Common myeloid progenitor, CD34-positive (primary cell): Measurements from ENCODE around the gene IGF2BP1.
"Not testable (repeated sequence)": the region's sequence is repeated elsewhere in the genome, so short reads cannot be mapped to it uniquely, and the experiment has no call there.

Source experiments
- CTCF ChIA-PET: fragments of 350-600 bp; sonication (Branson Sonifier 250); formaldehyde crosslinking; loops from one replicate; lab custom pipeline; 2021; ENCODE audit warnings: antibody characterized with exemption; lab: Charles Lee
- POLR2A ChIA-PET: fragments of 350-600 bp; sonication (Branson Sonifier 250); formaldehyde crosslinking; loops from one replicate; lab custom pipeline; 2021; ENCODE audit warnings: antibody characterized with exemption; lab: Charles Lee
- DNase-seq, 3 donors: peaks; one replicate each; pipeline versions ENCODE4 v3.0.0 to v3.0.0-alpha.2; 2013
- H3K27ac ChIP-seq, 2 experiments: 1 replicate in 1 of 2; 2 replicates in 1 of 2; pipeline ENCODE4 v1.7.0; 2013; ENCODE audit warnings: inconsistent platforms in 2 of 2, low read length in 2 of 2, mild to moderate bottlenecking in 2 of 2, low read depth in 1 of 2, moderate library complexity in 1 of 2; ENCODE audit not compliant: severe bottlenecking in 2 of 2, insufficient read depth in 1 of 2, poor library complexity in 1 of 2
- H3K27me3 ChIP-seq, 5 experiments: replicated peaks in 2 of 5; 1 replicate in 3 of 5; 2 replicates in 2 of 5; pipeline versions ENCODE4 v1.6.1 to v1.7.0; 2013; ENCODE audit warnings: low read length in 4 of 5, mild to moderate bottlenecking in 2 of 5, moderate library complexity in 2 of 5, inconsistent platforms in 1 of 5; ENCODE audit not compliant: insufficient read depth in 5 of 5, control insufficient read depth in 4 of 5
- H3K36me3 ChIP-seq, 4 experiments: 1 replicate in 2 of 4; 2 replicates in 2 of 4; pipeline versions ENCODE4 v1.6.1 to v1.7.0; 2013; ENCODE audit warnings: low read length in 3 of 4, control low read depth in 1 of 4, mild to moderate bottlenecking in 1 of 4; ENCODE audit not compliant: control insufficient read depth in 4 of 4, insufficient read depth in 4 of 4
- H3K4me1 ChIP-seq, 4 experiments: 1 replicate in 3 of 4; 2 replicates in 1 of 4; pipeline versions ENCODE4 v1.6.1 to v1.7.1; 2013; ENCODE audit warnings: low read length in 3 of 4, mild to moderate bottlenecking in 3 of 4, control low read depth in 1 of 4, inconsistent platforms in 1 of 4, moderate library complexity in 1 of 4; ENCODE audit not compliant: control insufficient read depth in 4 of 4, insufficient read depth in 4 of 4; ENCODE audit errors: control extremely low read depth in 1 of 4
- H3K4me3 ChIP-seq, 7 experiments: 1 replicate in 4 of 7; 2 replicates in 3 of 7; pipeline versions ENCODE4 v1.5.1 to v1.7.0; 2013; ENCODE audit warnings: mild to moderate bottlenecking in 7 of 7, low read length in 6 of 7, moderate library complexity in 6 of 7, inconsistent platforms in 2 of 7, low read depth in 2 of 7, control low read depth in 1 of 7; ENCODE audit not compliant: insufficient read depth in 4 of 7, control insufficient read depth in 1 of 7; ENCODE audit errors: extremely low read depth in 1 of 7
- H3K9me3 ChIP-seq, 5 experiments: 1 replicate in 4 of 5; 2 replicates in 1 of 5; pipeline versions ENCODE4 v1.6.1 to v1.7.1; 2013; ENCODE audit warnings: low read length in 4 of 5, mild to moderate bottlenecking in 2 of 5, inconsistent platforms in 1 of 5, low read depth in 1 of 5, moderate library complexity in 1 of 5; ENCODE audit not compliant: control insufficient read depth in 4 of 5, insufficient read depth in 2 of 5; ENCODE audit errors: control extremely low read depth in 1 of 5
- WGBS: methylation state at CpG from one replicate; pipeline ENCODE4 v1.1.5; 2013; ENCODE audit not compliant: insufficient coverage; 5-methylcytosine and 5-hydroxymethylcytosine counted together

IGF2BP1 gene

GRCh38 chr17:49078248-49078647 is 81.1 kb downstream of the IGF2BP1 start:
- H3K27me3 ChIP-seq = peaks cover 2 to 23% (median 9%) of the 10 kb centered on the region in 5 experiments

GRCh38 chr17:49079840-49080663 is 82.9 kb downstream of the IGF2BP1 start:
- no peaks in the 10 kb centered on the region for H3K36me3 ChIP-seq
- no peak overlapping the region for H3K4me3 ChIP-seq
- peaks cover 2 to 23% (median 10%) of the 10 kb centered on the region in 5 experiments for H3K27me3 ChIP-seq
- WGBS = 95% methylated on average over 8 of the region's 10 CpGs
- POLR2A ChIA-PET = no interaction called here
- no peak for DNase-seq
- peaks cover 0 to 4% (median 0%) of the 10 kb centered on the region in 5 experiments for H3K9me3 ChIP-seq
- no peak overlapping the region for H3K27ac ChIP-seq
- CTCF ChIA-PET = no interaction called here
- H3K4me1 ChIP-seq = no peaks in the 10 kb centered on the region

More at GRCh38 chr17:49078248-49078647, 81.1 kb downstream of the IGF2BP1 start:
- no peak overlapping the region for H3K27ac ChIP-seq
- 99% methylated on average over 5 of the region's 7 CpGs for WGBS
- CTCF ChIA-PET = no interaction called here
- H3K9me3 ChIP-seq = peaks cover 0 to 4% (median 0%) of the 10 kb centered on the region in 5 experiments
- no peaks in the 10 kb centered on the region for H3K4me1 ChIP-seq
- POLR2A ChIA-PET = no interaction called here
- H3K4me3 ChIP-seq = no peak overlapping the region
- DNase-seq = no peak
- no peaks in the 10 kb centered on the region for H3K36me3 ChIP-seq

- Histone ChIP-seq H3K9me3 (peaks cover 0 to 4% (median 0%) of the 10 kb centered on the region in 5 experiments), H3K27me3 (peaks cover 4 to 20% (median 13%) of the 10 kb centered on the region in 5 experiments), H3K4me1 (no peaks in the 10 kb centered on the region), H3K36me3 (no peaks in the 10 kb centered on the region), H3K27ac (no peak overlapping the region), H3K4me3 (no peak overlapping the region)
- DNase-seq = no peak
- ChIA-PET CTCF (no interaction called here), POLR2A (interaction anchor here (0.6 kb wide), 1 partner anchor 54 kb away, joined by 4 read pairs; no protein-coding TSS in a partner anchor)
- WGBS = 92% methylated on average over 5 of the region's 5 CpGs
Measured at GRCh38 chr17:49082231-49082630, 85.0 kb downstream of the IGF2BP1 start.

GRCh38 chr17:49085046-49085445 is 87.9 kb downstream of the IGF2BP1 start:
- DNase-seq, H3K36me3 ChIP-seq, H3K4me1 ChIP-seq, POLR2A ChIA-PET, H3K9me3 ChIP-seq, H3K4me3 ChIP-seq, CTCF ChIA-PET, H3K27ac ChIP-seq: not testable (repeated sequence)
- H3K27me3 ChIP-seq = peaks cover 0 to 12% (median 9%) of the 10 kb centered on the region in 5 experiments
- WGBS = no CpG with 5 or more reads among the region's 2 CpGs

GRCh38 chr17:49085565-49086315 is 88.6 kb downstream of the IGF2BP1 start:
- H3K9me3 ChIP-seq = peaks cover 0 to 2% (median 0%) of the 10 kb centered on the region in 5 experiments
- no peak overlapping the region for H3K4me3 ChIP-seq
- DNase-seq = no peak
- H3K27me3 ChIP-seq = peaks cover 0 to 12% (median 9%) of the 10 kb centered on the region in 5 experiments
- POLR2A ChIA-PET = no interaction called here
- no peaks in the 10 kb centered on the region for H3K36me3 ChIP-seq
- WGBS = 100% methylated on average over 3 of the region's 5 CpGs
- H3K4me1 ChIP-seq = no peaks in the 10 kb centered on the region
- no peak overlapping the region for H3K27ac ChIP-seq
- CTCF ChIA-PET = no interaction called here

GRCh38 chr17:49086316-49086605 is 89.1 kb downstream of the IGF2BP1 start:
- CTCF ChIA-PET = no interaction called here
- Histone ChIP-seq H3K27ac (no peak overlapping the region), H3K36me3 (no peaks in the 10 kb centered on the region), H3K9me3 (peaks cover 0 to 2% (median 0%) of the 10 kb centered on the region in 5 experiments), H3K4me1 (no peaks in the 10 kb centered on the region), H3K4me3 (no peak overlapping the region), H3K27me3 (peaks cover 0 to 12% (median 7%) of the 10 kb centered on the region in 5 experiments)
- POLR2A ChIA-PET = no interaction called here
- DNase-seq = no peak
- WGBS = no CpG with 5 or more reads among the region's 1 CpG

GRCh38 chr17:49086649-49087048 is 89.5 kb downstream of the IGF2BP1 start:
- H3K36me3 ChIP-seq = no peaks in the 10 kb centered on the region
- H3K27me3 ChIP-seq = peaks cover 0 to 10% (median 7%) of the 10 kb centered on the region in 5 experiments
- H3K27ac ChIP-seq = no peak overlapping the region
- no peaks in the 10 kb centered on the region for H3K4me1 ChIP-seq
- ChIA-PET CTCF (no interaction called here), POLR2A (no interaction called here)
- no peak overlapping the region for H3K4me3 ChIP-seq
- no peak for DNase-seq
- H3K9me3 ChIP-seq = peaks cover 0 to 2% (median 0%) of the 10 kb centered on the region in 5 experiments
